Smooth muscle cell (in vitro differentiated cells): ENCODE data around the gene TUBA8. TPM values are rescaled to one million over a fixed set of nuclear protein-coding genes. Genes with fewer than 3 reads are reported as not detected.

ENCODE experiments used
- DNase-seq: peaks from one replicate; lab custom pipeline; 2025; ENCODE audit not compliant: unreplicated experiment; lab: John Stamatoyannopoulos, UW
- H2AFZ ChIP-seq: fragments of 200-600 bp; sonication (generic); 2 replicates; pipeline ENCODE4 v1.6.0; 2016; ENCODE audit warnings: antibody characterized with exemption, low read depth, mild to moderate bottlenecking
- H3F3A ChIP-seq: fragments of 200-600 bp; sonication (generic); 2 replicates; pipeline ENCODE4 v1.6.0; 2017; ENCODE audit warnings: antibody characterized with exemption, low read depth
- H3K27ac ChIP-seq: fragments of 200-600 bp; sonication (generic); 2 replicates; pipeline ENCODE4 v1.5.1; 2016; ENCODE audit warnings: low read depth, mild to moderate bottlenecking
- H3K27me3 ChIP-seq: fragments of 200-600 bp; sonication (generic); 2 replicates; pipeline ENCODE4 v1.6.1; 2016; ENCODE audit warnings: low read depth, mild to moderate bottlenecking
- H3K36me3 ChIP-seq: fragments of 200-600 bp; sonication (generic); 2 replicates; pipeline ENCODE4 v1.5.1; 2016; ENCODE audit warnings: low read depth
- H3K4me1 ChIP-seq: fragments of 200-600 bp; sonication (generic); 2 replicates; pipeline ENCODE4 v1.5.1; 2016; ENCODE audit warnings: low read depth
- H3K4me2 ChIP-seq: fragments of 200-600 bp; sonication (generic); 2 replicates; pipeline ENCODE4 v1.6.0; 2016; ENCODE audit warnings: mild to moderate bottlenecking
- H3K4me3 ChIP-seq: fragments of 200-600 bp; sonication (generic); 2 replicates; pipeline ENCODE4 v1.5.1; 2016; ENCODE audit warnings: mild to moderate bottlenecking
- H3K79me2 ChIP-seq: fragments of 200-600 bp; sonication (generic); 2 replicates; pipeline ENCODE4 v1.6.0; 2016; ENCODE audit warnings: low read depth, mild to moderate bottlenecking
- H3K9ac ChIP-seq: fragments of 200-600 bp; sonication (generic); 2 replicates; pipeline ENCODE4 v1.6.0; 2016; ENCODE audit warnings: low read depth
- H3K9me3 ChIP-seq: fragments of 200-600 bp; sonication (generic); replicated peaks from 2 replicates; pipeline ENCODE4 v1.5.1; 2016; ENCODE audit warnings: low read depth
- H4K20me1 ChIP-seq: fragments of 200-600 bp; sonication (generic); 2 replicates; pipeline ENCODE4 v1.6.0; 2016; ENCODE audit warnings: low read depth
- CTCF ChIP-seq: fragments of 200-600 bp; sonication (generic); IDR thresholded peaks from 2 replicates; pipeline ENCODE4 v1.5.1; 2017; ENCODE audit warnings: borderline replicate concordance, mild to moderate bottlenecking, antibody characterized with exemption; ENCODE audit not compliant: insufficient read depth, poor library complexity, severe bottlenecking
- WGBS: methylation state at CpG from one replicate; pipeline ENCODE4 v1.1.7; 2016; ENCODE audit warnings: low lambda C conversion rate; 5-methylcytosine and 5-hydroxymethylcytosine counted together
- polyA plus RNA-seq: library from polyadenylated mRNA; unstranded; fragments of >200 nt; fragmentation: Nextera tagmentation; extraction: Ambion mirVana; gene quantifications from 2 replicates; pipeline ENCODE4 v1.2.1, GENCODE V29; 2016
- total RNA-seq: library from RNA; depleted of rRNA; stranded (reverse); fragments of >200 nt; gene quantifications from 2 replicates; pipeline ENCODE4 v1.2.3, GENCODE V29; 2014

Gene TUBA8
- total and polyA plus RNA-seq, 2 experiments from 2014 or later = 0.40 to 0.55 TPM

GRCh38 chr22:18095101-18095805 lies 15.4 kb upstream of the TUBA8 start:
- H3K79me2 ChIP-seq = no peaks in the 10 kb centered on the region
- no peaks in the 10 kb centered on the region for H3K9me3 ChIP-seq
- no peak overlapping the region for H3K9ac ChIP-seq
- H3K36me3 ChIP-seq = no peaks in the 10 kb centered on the region
- no peak overlapping the region for H3K4me3 ChIP-seq
- H2AFZ ChIP-seq = no peak overlapping the region
- WGBS = 93% methylated on average over 8 of the region's 8 CpGs
- no peaks in the 10 kb centered on the region for H3K27me3 ChIP-seq
- no peak overlapping the region for H3K27ac ChIP-seq
- no peak for TF ChIP-seq CTCF
- H3F3A ChIP-seq = no peaks in the 10 kb centered on the region
- no peaks in the 10 kb centered on the region for H3K4me1 ChIP-seq
- H4K20me1 ChIP-seq = no peaks in the 10 kb centered on the region
- no peak for DNase-seq
- no peak overlapping the region for H3K4me2 ChIP-seq

GRCh38 chr22:18096823-18097222 lies 13.8 kb upstream of the TUBA8 start:
- H3K4me1 ChIP-seq = no peaks in the 10 kb centered on the region
- TF ChIP-seq CTCF = no peak
- H3K4me2 ChIP-seq = no peak overlapping the region
- no peaks in the 10 kb centered on the region for H3K27me3 ChIP-seq
- H3K4me3 ChIP-seq = no peak overlapping the region
- 56% methylated on average over 3 of the region's 3 CpGs for WGBS
- H3K9ac ChIP-seq = no peak overlapping the region
- H3K36me3 ChIP-seq = no peaks in the 10 kb centered on the region
- no peaks in the 10 kb centered on the region for H4K20me1 ChIP-seq
- no peaks in the 10 kb centered on the region for H3K79me2 ChIP-seq
- DNase-seq = no peak
- no peak overlapping the region for H2AFZ ChIP-seq
- H3K9me3 ChIP-seq = no peaks in the 10 kb centered on the region
- H3K27ac ChIP-seq = no peak overlapping the region
- no peaks in the 10 kb centered on the region for H3F3A ChIP-seq

GRCh38 chr22:18100781-18101180 lies 9.8 kb upstream of the TUBA8 start:
- no peaks in the 10 kb centered on the region for H3K27me3 ChIP-seq
- no peaks in the 10 kb centered on the region for H3K36me3 ChIP-seq
- no peaks in the 10 kb centered on the region for H3K4me1 ChIP-seq
- no peak overlapping the region for H3K4me2 ChIP-seq
- H3K27ac ChIP-seq = no peak overlapping the region
- H3K9ac ChIP-seq = no peak overlapping the region
- H3K9me3 ChIP-seq = no peaks in the 10 kb centered on the region
- no peak overlapping the region for H3K4me3 ChIP-seq
- H3K79me2 ChIP-seq = no peaks in the 10 kb centered on the region
- no peaks in the 10 kb centered on the region for H3F3A ChIP-seq
- no peak for DNase-seq
- no peak overlapping the region for H2AFZ ChIP-seq
- WGBS = 100% methylated on average over 3 of the region's 3 CpGs
- TF ChIP-seq CTCF = no peak
- no peaks in the 10 kb centered on the region for H4K20me1 ChIP-seq

- TF ChIP-seq CTCF = no peak
- no peaks in the 10 kb centered on the region for H3K9me3 ChIP-seq
- 90% methylated on average over 4 of the region's 4 CpGs for WGBS
- no peak overlapping the region for H3K4me3 ChIP-seq
- H3K36me3 ChIP-seq = no peaks in the 10 kb centered on the region
- H3K9ac ChIP-seq = no peak overlapping the region
- no peaks in the 10 kb centered on the region for H3K79me2 ChIP-seq
- H4K20me1 ChIP-seq = no peaks in the 10 kb centered on the region
- H3K27ac ChIP-seq = no peak overlapping the region
- H3K4me2 ChIP-seq = no peak overlapping the region
- no peak for DNase-seq
- no peak overlapping the region for H2AFZ ChIP-seq
- H3K4me1 ChIP-seq = no peaks in the 10 kb centered on the region
- no peaks in the 10 kb centered on the region for H3K27me3 ChIP-seq
- H3F3A ChIP-seq = no peaks in the 10 kb centered on the region
These were observed 9.1 kb upstream of the TUBA8 start for GRCh38 chr22:18101536-18101935.
